Motor neuron (in vitro differentiated cells): Measurements from ENCODE around the gene ANKFN1. TPM values are rescaled to one million over a fixed set of nuclear protein-coding genes. Genes with fewer than 3 reads are reported as not detected.

Experiments used
- ATAC-seq, 8 experiments: fragments of 200-7000 bp; cut with Tn5 transposase; replicated peaks in 6 of 8; 2 replicates each; pipeline ENCODE4 v1.8.0; 2021; ENCODE audit warnings: mild to moderate bottlenecking in 8 of 8, moderate library complexity in 8 of 8
- H3K27ac ChIP-seq, 2 donors: fragments of 250-450 bp; sonication (Bioruptor Pico); 2 replicates each; pipeline ENCODE4 v1.9.0; 2021; ENCODE audit warnings: antibody characterized with exemption in 2 of 2, mild to moderate bottlenecking in 2 of 2, moderate library complexity in 1 of 2
- H3K4me1 ChIP-seq, 2 donors: fragments of 250-450 bp; sonication (Bioruptor Pico); replicated peaks in 1 of 2; 2 replicates each; pipeline ENCODE4 v1.6.1; 2021; ENCODE audit warnings: antibody characterized with exemption in 2 of 2, mild to moderate bottlenecking in 2 of 2, moderate library complexity in 1 of 2
- H3K4me3 ChIP-seq, 5 donors: fragments of 250-450 bp; sonication (Bioruptor Pico); 2 replicates each; pipeline ENCODE4 v1.9.0; 2021; ENCODE audit warnings: antibody characterized with exemption in 5 of 5, mild to moderate bottlenecking in 5 of 5, moderate library complexity in 4 of 5
- WGBS, 10 experiments: fragments of 450-650 bp; shearing (Covaris generic); methylation state at CpG; one replicate each; pipeline ENCODE4 v1.0.0; 2022; 5-methylcytosine and 5-hydroxymethylcytosine counted together
- in situ Hi-C, 9 experiments: fragments of 400-800 bp; cut with MboI; loops; one replicate each; pipeline ENCODE4 v1.15.0; 2021; ENCODE audit warnings: low sequenced_read_pairs in 9 of 9, low pct_unique_long_range_greater_than_20kb in 2 of 9; ENCODE audit not compliant: unreplicated experiment in 9 of 9
- total RNA-seq, 8 experiments: library from RNA; unstranded; fragments of 300-600 nt; gene quantifications; 2 replicates each; pipeline versions ENCODE4 v1.2.3 to v1.2.4, GENCODE V29; 2022

ANKFN1 gene
- total RNA-seq, 8 experiments from 2014 or later: 0.35 to 19.2 (median 1.1) TPM; not detected in 1

DNA sequence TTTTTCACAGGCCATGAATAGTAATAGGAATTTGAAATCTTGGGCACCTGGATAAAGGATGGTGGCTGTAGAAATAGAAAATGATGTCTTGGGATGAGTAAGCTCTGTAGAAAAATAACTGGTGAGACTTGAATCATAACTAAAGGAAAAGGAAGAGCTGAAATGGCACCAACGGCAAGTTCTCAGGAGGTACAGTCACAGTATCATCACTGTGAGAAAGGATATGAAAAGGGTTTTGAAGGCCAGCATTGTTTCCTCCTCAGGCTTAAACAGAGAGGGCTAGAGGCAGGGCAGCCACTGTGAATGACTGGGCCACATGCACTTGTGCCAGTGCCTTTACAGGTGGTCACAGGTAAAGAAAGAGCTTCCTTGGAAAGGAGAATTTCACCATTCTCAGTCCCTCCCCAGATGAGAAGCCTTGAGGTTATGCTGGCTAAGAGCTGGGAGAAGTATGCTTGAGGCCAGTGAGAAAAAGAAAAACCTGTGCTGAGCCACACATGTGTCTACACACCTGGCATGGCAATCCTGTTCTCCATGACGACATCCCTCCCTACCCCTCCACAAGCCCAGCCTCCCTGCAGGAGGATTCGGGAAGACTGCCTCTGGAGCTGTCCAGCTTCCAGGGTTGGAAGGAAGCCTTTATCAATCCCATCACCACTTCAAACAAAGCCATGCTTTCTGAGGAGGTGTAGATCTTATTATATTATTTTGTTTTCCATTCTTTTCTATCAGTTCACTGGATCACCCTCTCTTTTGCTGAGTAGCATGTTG, 3.8 kb upstream of the ANKFN1 start:
- in situ Hi-C loops: loop anchor here in 1 of 9 experiments (25.0 kb wide), 1 partner anchor 163 kb away; no protein-coding TSS in a partner anchor
- WGBS, 10 experiments: 25 to 100% (median 37%) methylated on average over 1 to 3 of the region's 3 CpGs; no CpG with 5 or more reads in 3 of the 10 experiments
- H3K4me3 ChIP-seq: no peak overlapping the region
- peaks cover 2 to 14% of the 10 kb centered on the region in 2 donors for H3K4me1 ChIP-seq
- ATAC-seq: no peak
- no peak overlapping the region for H3K27ac ChIP-seq

- ATAC-seq: no peak
- Histone ChIP-seq H3K4me3 (no peak overlapping the region), H3K27ac (no peak overlapping the region), H3K4me1 (peaks cover 2 to 8% of the 10 kb centered on the region in 2 donors)
- WGBS, 10 experiments: 15 to 100% (median 85%) methylated on average over 1 to 4 of the region's 4 CpGs; no CpG with 5 or more reads in 2 of the 10 experiments
- in situ Hi-C loops: no loop called here
Observed at GRCh38 chr17:56150649-56151048, 2.6 kb upstream of the ANKFN1 start.

DNA sequence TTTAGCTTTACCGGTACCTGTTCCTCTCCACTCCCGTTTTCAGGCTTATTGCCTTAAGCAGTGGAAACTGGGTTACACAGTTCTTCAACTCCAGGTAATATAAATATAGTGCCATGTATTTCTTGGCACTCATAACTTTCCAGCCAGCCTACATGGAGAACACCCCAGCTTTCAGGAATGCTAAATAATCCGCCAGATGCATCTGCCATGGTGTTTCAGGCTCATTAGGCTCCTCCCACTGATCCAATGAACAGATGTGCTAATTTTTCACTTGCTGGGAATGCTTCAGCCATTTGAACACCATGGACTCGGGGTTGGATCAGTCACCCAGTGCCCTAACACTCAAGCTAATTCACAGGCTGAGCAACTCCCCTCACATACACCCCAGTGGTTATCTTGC, 4.6 kb downstream of the ANKFN1 start:
- WGBS, 10 experiments: 73 to 100% (median 84%) methylated on average over 1 to 4 of the region's 4 CpGs; no CpG with 5 or more reads in 2 of the 10 experiments
- Histone ChIP-seq H3K4me1 (peaks cover 20 to 22% of the 10 kb centered on the region in 2 donors), H3K4me3 (no peak overlapping the region), H3K27ac (no peak overlapping the region)
- in situ Hi-C loops: no loop called here
- no peak for ATAC-seq

DNA sequence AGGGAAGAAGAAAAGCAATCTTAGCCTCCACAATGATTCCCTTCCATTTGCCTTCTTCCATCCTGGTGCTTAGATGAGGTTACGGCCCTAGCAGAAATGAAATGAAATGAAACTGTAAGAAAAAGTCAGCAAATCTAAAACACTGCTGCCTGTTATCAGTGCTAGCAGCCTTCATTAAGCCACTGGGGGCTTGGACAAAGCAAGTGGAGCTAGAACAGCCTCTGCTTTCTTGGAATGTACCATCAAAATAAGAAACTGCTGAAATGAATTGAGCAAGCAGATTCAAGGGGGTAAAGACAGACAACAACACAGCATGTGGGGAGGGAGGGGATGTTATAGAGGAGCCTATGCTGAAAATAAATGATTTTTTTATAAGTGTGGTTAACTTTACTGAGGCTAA, 5.1 kb downstream of the ANKFN1 start:
- no peak for ATAC-seq
- in situ Hi-C loops: no loop called here

DNA sequence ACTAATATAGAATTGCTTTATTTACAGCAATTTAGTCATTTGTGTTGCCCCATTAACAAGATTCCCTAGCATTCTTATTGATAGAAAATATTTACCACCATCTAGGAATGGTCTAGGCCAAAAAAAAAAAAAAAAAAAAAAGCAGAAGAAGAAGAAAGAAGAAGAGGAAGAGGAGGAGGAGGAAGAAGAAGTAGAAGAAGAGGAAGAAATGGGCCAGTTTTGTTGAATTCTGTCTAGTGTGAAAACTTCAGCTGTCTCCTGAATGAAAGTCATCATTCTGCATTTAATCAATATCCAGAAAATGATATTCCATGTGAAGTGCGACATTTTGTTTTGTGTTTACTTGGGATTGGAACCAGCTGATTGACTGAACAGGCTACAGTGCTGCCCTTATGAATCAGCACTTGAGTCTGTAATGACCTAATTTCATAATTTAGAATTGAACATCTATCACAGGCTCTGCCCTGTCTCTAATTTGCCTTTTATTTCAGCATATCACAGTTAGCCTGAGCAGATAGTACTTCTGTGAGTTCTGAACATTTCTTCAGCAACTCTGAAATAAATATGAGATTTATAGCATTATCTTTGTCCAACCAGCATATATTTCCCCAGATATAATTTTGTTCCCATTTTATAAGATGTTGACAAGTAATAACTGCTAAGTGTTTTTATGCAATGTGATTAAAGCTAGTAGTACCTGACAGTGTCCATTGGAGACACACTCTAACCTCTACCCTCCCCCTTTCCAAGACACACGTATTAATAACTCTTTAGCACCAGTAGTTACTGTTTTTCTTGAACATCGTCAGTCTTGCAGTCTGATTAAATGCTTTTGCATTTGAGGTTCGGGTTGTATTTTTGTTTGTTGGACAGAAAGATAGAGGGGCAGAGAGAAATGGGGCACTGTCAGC, 5.9 kb downstream of the ANKFN1 start:
- WGBS, 10 experiments: 10 to 88% (median 54%) methylated on average over 1 to 4 of the region's 4 CpGs; no CpG with 5 or more reads in 1 of the 10 experiments
- Histone ChIP-seq H3K27ac (no peak overlapping the region), H3K4me1 (peaks cover 12 to 20% of the 10 kb centered on the region in 2 donors), H3K4me3 (no peak overlapping the region)
- in situ Hi-C loops: no loop called here
- ATAC-seq: peak in 5 of 8 experiments; percentile 45 to 71 (median 63)

More for the DNA sequence above, 5.1 kb downstream of the ANKFN1 start:
- H3K4me1 ChIP-seq: peaks cover 15 to 20% of the 10 kb centered on the region in 2 donors
- no peak overlapping the region for H3K4me3 ChIP-seq
- WGBS, 10 experiments: 40 to 100% (median 86%) methylated on average over 1 of the region's 1 CpG; no CpG with 5 or more reads in 6 of the 10 experiments
- no peak overlapping the region for H3K27ac ChIP-seq

- no CpG with 5 or more reads among the region's 1 CpG for WGBS, 10 experiments
- in situ Hi-C loops: no loop called here
- H3K4me3 ChIP-seq: no peak overlapping the region
- peaks cover 12 to 20% of the 10 kb centered on the region in 2 donors for H3K4me1 ChIP-seq
- no peak overlapping the region for H3K27ac ChIP-seq
- peak in 5 of 8 experiments; percentile 29 to 86 (median 74) for ATAC-seq
Observed at GRCh38 chr17:56159826-56160380, 6.6 kb downstream of the ANKFN1 start.

DNA sequence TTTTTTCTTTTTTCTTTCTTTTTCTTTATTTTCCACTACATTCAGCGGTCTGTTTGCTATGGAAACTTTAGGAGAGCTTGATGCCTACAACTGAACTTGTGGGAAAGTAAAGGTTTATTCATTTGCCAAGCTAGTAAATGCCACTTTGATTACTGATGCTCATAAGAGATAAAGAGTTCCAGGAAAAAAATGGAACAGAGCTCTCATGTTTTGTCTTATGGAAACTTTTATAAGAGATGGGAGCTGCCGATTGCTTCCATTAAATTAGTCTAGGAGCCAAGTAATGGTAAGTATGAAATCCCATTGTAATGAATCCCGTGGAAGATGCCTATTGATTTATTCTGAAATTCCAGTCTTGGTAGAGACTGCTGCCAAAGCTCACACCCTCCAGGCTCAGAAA, 7.1 kb downstream of the ANKFN1 start:
- WGBS, 10 experiments: 45 to 100% (median 77%) methylated on average over 1 to 3 of the region's 3 CpGs
- in situ Hi-C loops: no loop called here

DNA sequence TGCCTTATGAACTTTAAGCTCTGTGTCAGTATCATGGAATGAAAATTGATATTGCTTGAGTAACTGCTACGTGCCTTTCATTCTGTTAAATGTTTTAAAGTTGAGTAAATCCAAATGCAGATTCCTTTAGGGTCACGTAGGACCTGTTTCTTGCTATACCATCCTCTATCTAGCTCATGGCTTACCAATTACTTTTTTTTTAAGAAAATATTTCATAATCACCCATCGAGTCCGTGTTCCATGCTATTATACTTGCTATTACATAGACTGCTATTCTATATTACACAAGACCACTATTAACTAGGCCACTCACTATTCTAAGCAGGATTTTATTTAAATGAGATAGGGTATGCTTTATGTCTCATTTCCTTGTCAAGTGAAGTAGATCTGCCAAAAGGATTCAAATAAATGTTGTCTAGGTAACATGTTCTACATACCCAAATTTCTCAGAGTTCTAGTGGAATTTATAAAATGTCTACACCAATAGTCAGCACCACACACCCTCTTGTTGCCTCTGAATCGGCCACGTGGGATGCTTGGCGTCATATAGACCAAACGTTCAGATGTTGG, 11.9 kb downstream of the ANKFN1 start:
- H3K4me3 ChIP-seq: no peak overlapping the region
- in situ Hi-C loops: no loop called here
- no peak overlapping the region for H3K27ac ChIP-seq
- 12 to 87% (median 75%) methylated on average over 2 to 8 of the region's 8 CpGs; no CpG with 5 or more reads in 1 of the 10 experiments for WGBS, 10 experiments
- H3K4me1 ChIP-seq: peaks cover 0 to 4% of the 10 kb centered on the region in 2 donors
- no peak for ATAC-seq

More for the DNA sequence above, 7.1 kb downstream of the ANKFN1 start:
- Histone ChIP-seq H3K27ac (no peak overlapping the region), H3K4me3 (no peak overlapping the region), H3K4me1 (peaks cover 12 to 20% of the 10 kb centered on the region in 2 donors)
- ATAC-seq: no peak

DNA sequence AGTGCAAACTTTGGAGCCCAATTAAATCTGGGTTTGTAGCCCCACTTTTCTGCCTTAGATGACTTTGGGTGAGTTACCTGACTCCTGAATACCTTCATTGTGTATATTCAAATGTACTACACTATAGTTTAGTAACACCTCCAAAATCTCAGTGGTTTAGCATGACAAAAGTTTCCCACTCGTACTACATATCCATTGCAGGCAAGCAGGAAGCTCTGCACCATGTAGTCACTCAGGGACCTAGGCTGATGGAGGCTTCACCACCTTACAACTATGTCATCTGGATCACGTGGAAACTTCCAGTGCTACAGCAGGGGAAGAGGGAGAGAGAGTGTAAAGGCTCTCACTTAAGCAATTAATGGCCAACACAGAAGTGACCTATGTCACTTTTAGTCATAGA, 14.2 kb downstream of the ANKFN1 start:
- in situ Hi-C loops: no loop called here
- 17 to 88% (median 42%) methylated on average over 1 to 2 of the region's 2 CpGs; no CpG with 5 or more reads in 3 of the 10 experiments for WGBS, 10 experiments
- Histone ChIP-seq H3K27ac (no peak overlapping the region), H3K4me1 (peaks cover 3 to 8% of the 10 kb centered on the region in 2 donors), H3K4me3 (no peak overlapping the region)
- ATAC-seq: no peak

- H3K4me3 ChIP-seq: no peak overlapping the region
- peaks cover 12 to 16% of the 10 kb centered on the region in 2 donors for H3K4me1 ChIP-seq
- H3K27ac ChIP-seq: no peak overlapping the region
- whole genome bisulfite sequencing, 10 experiments: 60 to 100% (median 80%) methylated on average over 1 to 3 of the region's 3 CpGs; no CpG with 5 or more reads in 5 of the 10 experiments
- ATAC-seq: no peak
- in situ Hi-C loops: no loop called here
Observed at GRCh38 chr17:56169621-56170020, 16.3 kb downstream of the ANKFN1 start.

- peaks cover 24 to 31% of the 10 kb centered on the region in 2 donors for H3K4me1 ChIP-seq
- no peak overlapping the region for H3K4me3 ChIP-seq
- ATAC-seq: peak in 1 of 8 experiments; percentile 16
- WGBS, 10 experiments: 20 to 86% (median 72%) methylated on average over 1 to 3 of the region's 4 CpGs; no CpG with 5 or more reads in 2 of the 10 experiments
- H3K27ac ChIP-seq: no peak overlapping the region
- in situ Hi-C loops: no loop called here
Observed at GRCh38 chr17:56171186-56171959, 18.1 kb downstream of the ANKFN1 start.

DNA sequence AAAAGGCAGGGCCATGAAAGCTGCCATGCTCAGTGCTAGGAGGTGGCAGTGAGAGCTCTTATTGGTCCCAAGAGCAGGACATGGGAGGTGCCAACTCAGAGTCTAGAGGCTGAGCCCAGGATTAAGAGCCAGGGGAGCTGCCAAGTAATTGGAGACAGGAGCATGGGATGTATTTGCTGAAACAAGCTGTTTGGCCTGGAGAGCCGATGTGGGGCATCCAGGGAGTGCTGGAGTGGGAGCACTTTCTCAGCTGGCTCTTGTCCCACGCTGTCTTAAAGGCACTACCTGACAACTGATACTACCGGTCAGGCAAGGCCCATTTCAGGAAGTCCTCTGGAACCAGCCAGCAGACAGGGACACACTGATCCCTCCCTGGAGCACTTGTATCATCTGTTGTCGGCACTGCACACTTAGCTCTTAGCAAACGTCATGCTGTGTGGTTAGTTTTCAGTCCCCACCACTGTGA, 19.3 kb downstream of the ANKFN1 start:
- peak in 5 of 8 experiments; percentile 8 to 52 (median 38) for ATAC-seq
- Histone ChIP-seq H3K27ac (no peak overlapping the region), H3K4me3 (no peak overlapping the region), H3K4me1 (peaks cover 24 to 32% of the 10 kb centered on the region in 2 donors)
- in situ Hi-C loops: no loop called here
- 0 to 92% (median 67%) methylated on average over 1 to 5 of the region's 5 CpGs; no CpG with 5 or more reads in 5 of the 10 experiments for WGBS, 10 experiments
